HTR-8/SVneo (cell line): Measurements from ENCODE around the gene VEGFD.
A peak's percentile ranks its signal among the peaks of the same experiment; 100 is the strongest.
"Not testable (repeated sequence)": the region's sequence is repeated elsewhere in the genome, so short reads cannot be mapped to it uniquely, and the experiment has no call there.

Experiments
- DNase-seq: peaks from one replicate; pipeline ENCODE4 v3.0.0; 2011; ENCODE audit warnings: low spot score, mixed read lengths; ENCODE audit not compliant: insufficient read length
- FAIRE-seq: peaks from 2 replicates; lab custom pipeline; 2011; peaks lifted over from hg19 to GRCh38; lab: Jason Lieb, UNC

Gene VEGFD

GRCh38 chrX:15314472-15314871, 69.7 kb downstream of the VEGFD start:
- FAIRE-seq = no peak
- DNase-seq = no peak

GRCh38 chrX:15311119-15311518, 73.1 kb downstream of the VEGFD start:
- FAIRE-seq (no peak), DNase-seq (no peak)

- no peak for FAIRE-seq
- DNase-seq = no peak
Measured at GRCh38 chrX:15310117-15310516, 74.1 kb downstream of the VEGFD start.

- not testable (repeated sequence) for FAIRE-seq, DNase-seq
Measured at GRCh38 chrX:15305899-15306298, 78.3 kb downstream of the VEGFD start.

- FAIRE-seq = no peak
- no peak for DNase-seq
Measured at GRCh38 chrX:15301924-15302323, 82.3 kb downstream of the VEGFD start.

- DNase-seq (peak; percentile 27), FAIRE-seq (no peak)
Measured at GRCh38 chrX:15299941-15300851, 84.0 kb downstream of the VEGFD start.

GRCh38 chrX:15298780-15299179, 85.4 kb downstream of the VEGFD start:
- FAIRE-seq (no peak), DNase-seq (no peak)

- no peak for DNase-seq
- FAIRE-seq = no peak
Measured at GRCh38 chrX:15298201-15298600, 86.0 kb downstream of the VEGFD start.
